Left renal pelvis (tissue), 4 donors: ENCODE results near the gene EPHA2. TPM values are rescaled to one million over a fixed set of nuclear protein-coding genes. Genes with fewer than 3 reads are reported as not detected.
"Not testable (repeated sequence)": the region's sequence is repeated elsewhere in the genome, so short reads cannot be mapped to it uniquely, and the experiment has no call there.

ENCODE experiments used
- DNase-seq, 4 donors: peaks; one replicate each; pipeline ENCODE4 v3.0.0-alpha.2; 2013; ENCODE audit warnings: low read depth in 4 of 4, low spot score in 3 of 4
- polyA plus RNA-seq, 4 donors: library from polyadenylated mRNA; unstranded; fragments of 120-200 nt; gene quantifications; one replicate each; pipeline ENCODE4 v1.2.1, GENCODE V29; 2013; ENCODE audit not compliant: insufficient read length in 4 of 4

EPHA2 gene
- polyA plus RNA-seq, 4 donors = 5.7 to 23.4 (median 16.2) TPM

- DNase-seq = no peak
Measured at GRCh38 chr1:16170283-16170673, 14.4 kb upstream of the EPHA2 start.

- no peak for DNase-seq
Measured at GRCh38 chr1:16168622-16169360, 12.9 kb upstream of the EPHA2 start.

DNA sequence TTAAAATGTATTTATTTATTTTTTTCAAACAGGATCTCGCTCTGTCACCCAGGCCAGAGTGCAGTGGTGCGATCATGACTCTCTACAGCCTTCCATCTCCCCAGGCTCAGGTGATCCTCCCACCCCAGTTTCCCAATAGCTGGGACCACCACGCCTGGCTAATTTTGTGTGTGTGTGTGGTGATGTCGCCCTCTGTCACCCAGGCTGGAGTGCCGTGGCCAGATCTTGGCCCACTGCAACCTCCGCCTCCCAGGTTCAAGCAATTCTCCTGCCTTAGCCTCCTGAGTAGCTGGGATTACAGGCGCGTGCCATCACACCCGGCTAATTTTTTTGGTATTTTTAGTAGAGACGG, 12.3 kb upstream of the EPHA2 start:
- DNase-seq = not testable (repeated sequence)

GRCh38 chr1:16167331-16168143, 11.7 kb upstream of the EPHA2 start:
- DNase-seq = no peak

GRCh38 chr1:16166117-16166516, 10.2 kb upstream of the EPHA2 start:
- no peak for DNase-seq

GRCh38 chr1:16165548-16165947, 9.7 kb upstream of the EPHA2 start:
- DNase-seq = no peak

GRCh38 chr1:16165073-16165364, 9.2 kb upstream of the EPHA2 start:
- no peak for DNase-seq

GRCh38 chr1:16164213-16165072, 8.6 kb upstream of the EPHA2 start:
- no peak for DNase-seq

DNA sequence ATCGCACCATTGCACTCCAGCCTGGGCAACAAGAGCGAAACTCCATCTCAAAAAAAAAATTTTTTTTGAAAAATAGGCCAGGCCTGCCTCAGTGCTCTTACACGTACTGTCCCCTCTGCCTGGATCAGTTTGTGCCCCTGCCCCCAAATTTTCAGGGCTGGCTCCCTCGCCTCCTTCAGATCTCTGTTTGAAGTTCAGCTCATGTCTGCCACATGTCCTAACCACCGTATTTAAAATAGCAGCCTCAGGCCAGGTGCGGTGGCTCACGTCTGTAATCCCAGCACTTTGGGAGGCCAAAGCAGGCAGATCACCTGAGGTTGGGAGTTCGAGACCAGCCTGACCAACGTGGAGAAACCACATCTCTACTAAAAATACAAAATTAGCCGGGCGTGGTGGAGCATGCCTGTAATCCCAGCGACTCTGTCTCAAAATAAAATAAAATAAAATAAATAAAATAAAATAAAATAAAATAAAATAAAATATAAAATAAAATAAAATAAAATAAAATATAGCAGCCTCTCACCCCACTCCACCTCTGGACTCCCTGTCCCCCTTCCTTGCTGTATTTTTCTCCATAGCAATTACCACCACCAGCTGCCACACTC, 7.8 kb upstream of the EPHA2 start:
- not testable (repeated sequence) for DNase-seq

DNA sequence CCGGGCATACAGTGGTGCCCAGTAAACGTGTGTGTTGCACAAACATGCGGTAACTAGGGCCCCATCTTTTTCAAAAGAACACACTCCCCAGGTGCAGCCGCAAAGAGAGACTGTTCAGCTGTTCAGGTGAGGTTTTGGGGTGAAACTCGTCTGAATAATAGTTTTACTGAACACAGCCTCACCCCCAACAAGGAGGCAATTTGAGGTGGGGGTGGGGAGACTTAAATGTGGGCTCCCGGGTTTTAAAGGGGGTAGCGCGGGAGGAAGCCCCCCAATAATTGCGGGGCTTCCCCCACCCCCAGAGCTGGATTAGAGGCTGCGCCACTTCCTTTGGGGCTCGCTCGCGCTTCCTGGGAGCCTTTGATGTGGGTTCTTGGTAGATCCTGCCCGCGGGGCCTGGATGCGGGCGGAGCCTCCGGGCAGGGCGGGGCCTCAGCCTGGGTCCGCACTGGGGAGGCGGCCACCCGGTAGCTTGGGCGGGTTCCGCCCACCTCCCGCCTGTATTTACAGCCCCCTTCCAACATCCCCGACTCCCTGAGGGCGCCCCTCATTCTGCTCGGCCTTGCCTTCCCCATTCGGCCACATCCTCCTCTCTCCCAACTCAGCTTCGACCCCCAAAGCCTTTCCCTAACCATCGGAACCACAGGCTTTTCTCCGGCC, 6.4 kb upstream of the EPHA2 start:
- no peak for DNase-seq

GRCh38 chr1:16161717-16162116, 5.8 kb upstream of the EPHA2 start:
- no peak for DNase-seq

- no peak for DNase-seq
Measured at GRCh38 chr1:16158993-16159831, 3.3 kb upstream of the EPHA2 start.

GRCh38 chr1:16158025-16158424, 2.2 kb upstream of the EPHA2 start:
- DNase-seq = no peak

GRCh38 chr1:16156848-16157495, 1.1 kb upstream of the EPHA2 start:
- DNase-seq = no peak

GRCh38 chr1:16153999-16154673, 1.7 kb downstream of the EPHA2 start:
- no peak for DNase-seq

- no peak for DNase-seq
Measured at GRCh38 chr1:16153096-16153998, 2.5 kb downstream of the EPHA2 start.

DNA sequence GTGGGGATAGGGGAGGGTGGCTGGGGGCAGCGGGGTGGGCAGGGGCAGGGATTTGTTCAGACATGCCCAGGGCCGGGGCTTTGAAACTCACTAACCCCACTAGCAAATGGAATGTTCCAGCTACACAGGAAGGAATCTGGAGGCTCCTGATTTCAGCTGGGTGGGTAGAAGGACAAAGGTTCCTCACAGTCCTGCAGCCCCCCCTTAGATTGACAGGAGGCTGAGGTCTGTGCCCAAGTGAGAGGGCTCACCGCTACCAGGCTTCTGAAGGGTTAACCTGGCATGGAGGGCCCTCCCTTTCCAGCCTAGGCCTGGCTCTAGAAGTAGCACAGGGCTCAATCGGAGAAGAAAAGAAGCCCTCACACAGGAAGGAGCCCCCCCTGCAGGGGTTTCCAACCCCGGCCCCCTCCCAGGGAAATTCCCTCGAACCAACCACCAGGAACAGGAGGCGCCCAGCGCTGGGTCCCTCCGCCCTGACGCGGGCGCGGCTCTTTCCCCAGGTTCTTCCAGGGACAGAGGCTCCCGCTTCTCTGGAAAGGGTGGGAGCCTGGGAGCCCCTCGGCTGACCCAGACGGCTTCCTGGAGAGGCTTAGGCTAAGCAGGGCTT, 3.3 kb downstream of the EPHA2 start:
- DNase-seq = no peak
